AG04450 (cell line): ENCODE measurements around the gene WDFY4. TPM values are rescaled to one million over a fixed set of nuclear protein-coding genes. Genes with fewer than 3 reads are reported as not detected.

Experiments used
- CTCF ChIA-PET: fragments of 300-600, 350-600 bp; formaldehyde crosslinking; extraction: SDS; loops from one replicate; lab custom pipeline; 2022; ENCODE audit warnings: antibody characterized with exemption, inconsistent platforms; lab: Charles Lee
- POLR2A ChIA-PET: fragments of 350-600 bp; formaldehyde crosslinking; extraction: SDS; loops from one replicate; lab custom pipeline; 2021; ENCODE audit warnings: antibody characterized with exemption, inconsistent platforms; lab: Yijun Ruan, JAX
- DNase-seq: peaks from one replicate; pipeline ENCODE4 v3.0.0-alpha.2; 2011; ENCODE audit warnings: low read depth, low spot score
- H3K27ac ChIP-seq: one replicate; pipeline ENCODE4 v1.5.1; 2012; ENCODE audit warnings: low read depth, low read length, control low read depth
- H3K27me3 ChIP-seq: one replicate; pipeline ENCODE4 v1.6.0; 2012; ENCODE audit warnings: low read length; ENCODE audit not compliant: control insufficient read depth, insufficient read depth
- H3K4me3 ChIP-seq: 2 replicates; pipeline ENCODE4 v1.5.1; 2011; ENCODE audit warnings: mild to moderate bottlenecking, low read depth, low read length, control low read depth
- H3K9me3 ChIP-seq: 2 replicates; pipeline ENCODE4 v1.5.1; 2012; ENCODE audit warnings: low read length; ENCODE audit not compliant: control insufficient read depth, insufficient read depth
- CTCF ChIP-seq: IDR thresholded peaks from 2 replicates; pipeline ENCODE4 v1.5.1; 2011; ENCODE audit warnings: low read depth, low read length, control low read depth, inconsistent platforms
- polyA plus RNA-seq: library from polyadenylated mRNA; depleted of rRNA; stranded (reverse); fragments of >200 nt; gene quantifications from 2 replicates; pipeline ENCODE4 v1.2.3, GENCODE V29; 2011

WDFY4 gene
- polyA plus RNA-seq, 1 experiment, result not detected

- H3K4me3 ChIP-seq, result no peak overlapping the region
- CTCF ChIA-PET, result no interaction called here
- TF ChIP-seq CTCF, result no peak
- H3K27me3 ChIP-seq, result no peaks in the 10 kb centered on the region
- POLR2A ChIA-PET, result no interaction called here
- no peak overlapping the region for H3K27ac ChIP-seq
- no peak for DNase-seq
- no peaks in the 10 kb centered on the region for H3K9me3 ChIP-seq
Measured at GRCh38 chr10:48727866-48728265, 43.2 kb downstream of the WDFY4 start.

- no peak for TF ChIP-seq CTCF
- no peak for DNase-seq
- ChIA-PET POLR2A (no interaction called here), CTCF (no interaction called here)
- Histone ChIP-seq H3K27me3 (no peaks in the 10 kb centered on the region), H3K27ac (no peak overlapping the region), H3K4me3 (no peak overlapping the region), H3K9me3 (no peaks in the 10 kb centered on the region)
Measured at GRCh38 chr10:48729222-48729621, 44.5 kb downstream of the WDFY4 start.

GRCh38 chr10:48729941-48730457 is 45.3 kb downstream of the WDFY4 start:
- TF ChIP-seq CTCF, result no peak
- DNase-seq, result no peak
- no peaks in the 10 kb centered on the region for H3K9me3 ChIP-seq
- H3K4me3 ChIP-seq, result no peak overlapping the region
- H3K27ac ChIP-seq, result no peak overlapping the region
- H3K27me3 ChIP-seq, result no peaks in the 10 kb centered on the region
- ChIA-PET CTCF (no interaction called here), POLR2A (no interaction called here)

- POLR2A ChIA-PET, result no interaction called here
- CTCF ChIA-PET, result no interaction called here
- no peak for DNase-seq
- H3K9me3 ChIP-seq, result no peaks in the 10 kb centered on the region
- H3K27ac ChIP-seq, result no peak overlapping the region
- no peak overlapping the region for H3K4me3 ChIP-seq
- peaks cover 3% of the 10 kb centered on the region for H3K27me3 ChIP-seq
- TF ChIP-seq CTCF, result no peak
Measured at GRCh38 chr10:48731141-48731540, 46.5 kb downstream of the WDFY4 start.

GRCh38 chr10:48731654-48732053 is 47.0 kb downstream of the WDFY4 start:
- no peak overlapping the region for H3K27ac ChIP-seq
- H3K4me3 ChIP-seq, result no peak overlapping the region
- no peak for TF ChIP-seq CTCF
- no peaks in the 10 kb centered on the region for H3K9me3 ChIP-seq
- peaks cover 3% of the 10 kb centered on the region for H3K27me3 ChIP-seq
- CTCF ChIA-PET, result no interaction called here
- POLR2A ChIA-PET, result no interaction called here
- no peak for DNase-seq
